ENCODE results near the gene ALDH9A1. TPM values are rescaled to one million over a fixed set of nuclear protein-coding genes. Genes with fewer than 3 reads are reported as not detected.
A peak's percentile ranks its signal among the peaks of the same experiment; 100 is the strongest.
"Not testable (repeated sequence)": the region's sequence is repeated elsewhere in the genome, so short reads cannot be mapped to it uniquely, and the experiment has no call there.

ALDH9A1 gene
- total and polyA plus RNA-seq, 2 donors (not counting 1 experiment from before 2014, with no cell fraction given), result 217 to 270 TPM

GRCh38 chr1:165641231-165641987 lies 57.0 kb downstream of the ALDH9A1 start:
- H3K4me2 ChIP-seq (ENCODE audit: extremely low read depth, insufficient read depth, low read length), result no peak overlapping the region
- TF ChIP-seq EZH2 (IDR thresholded peaks at IDR 0.05; ENCODE audit: low read length, missing control alignments), result no peak
- no peak for TF ChIP-seq CTCF (conservative IDR thresholded peaks at IDR 0.05 in 1 of 2, IDR thresholded peaks at IDR 0.05 in 1 of 2; ENCODE audit: low read depth in 1 of 2, low read length in 2 of 2)
- H3K9me3 ChIP-seq (ENCODE audit: control insufficient read depth, insufficient read depth, low read depth, low read length), result no peaks in the 10 kb centered on the region
- no peak overlapping the region for H3K9ac ChIP-seq (ENCODE audit: insufficient read depth, low read length)
- H3K79me2 ChIP-seq (ENCODE audit: control insufficient read depth, insufficient read depth, low read length), result peaks cover 53% of the 10 kb centered on the region
- H3K36me3 ChIP-seq (ENCODE audit: control insufficient read depth, insufficient read depth, low read length), result peaks cover 2% of the 10 kb centered on the region
- H3K27me3 ChIP-seq (ENCODE audit: control insufficient read depth, insufficient read depth, low read length), result no peaks in the 10 kb centered on the region
- peak; percentile 54 to 62 for DNase-seq (ENCODE audit: low read depth in 2 of 2)
- H4K20me1 ChIP-seq (ENCODE audit: control insufficient read depth, extremely low read depth, insufficient read depth, low read length), result no peaks in the 10 kb centered on the region
- H2AFZ ChIP-seq (ENCODE audit: low read length), result no peak overlapping the region
- H3K27ac ChIP-seq (ENCODE audit: insufficient read depth, low read length), result no peak overlapping the region
- H3K4me1 ChIP-seq (ENCODE audit: control insufficient read depth, extremely low read depth, insufficient read depth, low read length), result peaks cover 6% of the 10 kb centered on the region
- no peak overlapping the region for H3K4me3 ChIP-seq (replicated peaks in 1 of 4; ENCODE audit: control extremely low read depth in 1 of 4, insufficient read depth in 1 of 4, low read depth in 3 of 4, low read length in 4 of 4)

GRCh38 chr1:165639821-165640623 lies 58.3 kb downstream of the ALDH9A1 start:
- Histone ChIP-seq H3K4me2 (ENCODE audit: extremely low read depth, insufficient read depth, low read length) (no peak overlapping the region), H2AFZ (ENCODE audit: low read length) (no peak overlapping the region), H3K27ac (ENCODE audit: insufficient read depth, low read length) (no peak overlapping the region), H3K4me1 (ENCODE audit: control insufficient read depth, extremely low read depth, insufficient read depth, low read length) (peaks cover 6% of the 10 kb centered on the region), H3K4me3 (replicated peaks in 1 of 4; ENCODE audit: control extremely low read depth in 1 of 4, insufficient read depth in 1 of 4, low read depth in 3 of 4, low read length in 4 of 4) (no peak overlapping the region), H3K36me3 (ENCODE audit: control insufficient read depth, insufficient read depth, low read length) (peaks cover 3% of the 10 kb centered on the region), H3K9ac (ENCODE audit: insufficient read depth, low read length) (no peak overlapping the region), H4K20me1 (ENCODE audit: control insufficient read depth, extremely low read depth, insufficient read depth, low read length) (no peaks in the 10 kb centered on the region), H3K9me3 (ENCODE audit: control insufficient read depth, insufficient read depth, low read depth, low read length) (no peaks in the 10 kb centered on the region), H3K79me2 (ENCODE audit: control insufficient read depth, insufficient read depth, low read length) (peaks cover 54% of the 10 kb centered on the region), H3K27me3 (ENCODE audit: control insufficient read depth, insufficient read depth, low read length) (no peaks in the 10 kb centered on the region)
- DNase-seq (ENCODE audit: low read depth in 2 of 2), result peak in 1 of 2 donors; percentile 50
- TF ChIP-seq EZH2 (IDR thresholded peaks at IDR 0.05; ENCODE audit: low read length, missing control alignments), result no peak
- TF ChIP-seq CTCF (conservative IDR thresholded peaks at IDR 0.05 in 1 of 2, IDR thresholded peaks at IDR 0.05 in 1 of 2; ENCODE audit: low read depth in 1 of 2, low read length in 2 of 2), result no peak

- DNase-seq (ENCODE audit: low read depth in 2 of 2); H3K9ac ChIP-seq (ENCODE audit: insufficient read depth, low read length); H3K4me1 ChIP-seq (ENCODE audit: control insufficient read depth, extremely low read depth, insufficient read depth, low read length); H3K4me3 ChIP-seq (replicated peaks in 1 of 4; ENCODE audit: control extremely low read depth in 1 of 4, insufficient read depth in 1 of 4, low read depth in 3 of 4, low read length in 4 of 4); H2AFZ ChIP-seq (ENCODE audit: low read length); H3K36me3 ChIP-seq (ENCODE audit: control insufficient read depth, insufficient read depth, low read length); H4K20me1 ChIP-seq (ENCODE audit: control insufficient read depth, extremely low read depth, insufficient read depth, low read length); H3K27me3 ChIP-seq (ENCODE audit: control insufficient read depth, insufficient read depth, low read length); H3K9me3 ChIP-seq (ENCODE audit: control insufficient read depth, insufficient read depth, low read depth, low read length): not testable (repeated sequence)
- H3K27ac ChIP-seq (ENCODE audit: insufficient read depth, low read length), result peak overlapping the region; percentile 64
- H3K79me2 ChIP-seq (ENCODE audit: control insufficient read depth, insufficient read depth, low read length), result peaks cover 67% of the 10 kb centered on the region
- H3K4me2 ChIP-seq (ENCODE audit: extremely low read depth, insufficient read depth, low read length), result peak overlapping the region; percentile 56
These were observed 60.2 kb downstream of the ALDH9A1 start for GRCh38 chr1:165638211-165638610.
